GM12878 (cell line): ENCODE data around the gene LRRIQ1. TPM values are rescaled to one million over a fixed set of nuclear protein-coding genes. Genes with fewer than 3 reads are reported as not detected.

ENCODE experiments used
- ATAC-seq: fragments of 200-7000 bp; cut with Tn5 transposase; 3 replicates; pipeline ENCODE4 v1.9.1; 2020; ENCODE audit warnings: mild to moderate bottlenecking, moderate library complexity
- BruUV-seq: library from RNA; stranded (reverse); fragments of 400-500 nt; replicated peaks from 2 replicates; lab custom pipeline; 2021; lab: Mats Ljungman, UMichigan
- CTCF ChIA-PET: fragments of 300-600 bp; sonication (Branson Sonifier 250); formaldehyde crosslinking; extraction: SDS; loops from one replicate; lab custom pipeline; 2021; ENCODE audit warnings: inconsistent platforms; lab: Yijun Ruan, JAX
- POLR2A ChIA-PET: fragments of 350-600 bp; formaldehyde crosslinking; extraction: SDS; loops from one replicate; lab custom pipeline; 2021; ENCODE audit warnings: inconsistent platforms; lab: Charles Lee
- RAD21 ChIA-PET: fragments of 300-600 bp; sonication (Branson Sonifier 250); formaldehyde crosslinking; loops from one replicate; lab custom pipeline; 2023; ENCODE audit warnings: antibody characterized with exemption; ENCODE audit not compliant: unreplicated experiment; lab: Charles Lee
- SMC1A ChIA-PET: fragments of 300-600 bp; sonication (Branson Sonifier 250); formaldehyde crosslinking; loops from one replicate; lab custom pipeline; 2023; ENCODE audit not compliant: unreplicated experiment, uncharacterized antibody; lab: Charles Lee
- DNase-seq: peaks from one replicate; pipeline ENCODE4 v3.0.0-alpha.2; 2011; ENCODE audit warnings: low read depth, low spot score
- FAIRE-seq: peaks from 3 replicates; lab custom pipeline; 2011; peaks lifted over from hg19 to GRCh38; lab: Jason Lieb, UNC
- H2AFZ ChIP-seq: 2 replicates; pipeline ENCODE4 v1.6.0; 2011; ENCODE audit warnings: low read depth, low read length, control low read depth; ENCODE audit not compliant: control insufficient read depth
- H3K27ac ChIP-seq: 2 replicates; pipeline ENCODE4 v1.5.1; 2011; ENCODE audit warnings: control low read depth; ENCODE audit not compliant: control insufficient read depth, insufficient read depth
- H3K27me3 ChIP-seq, 2 experiments: replicated peaks in 1 of 2; 2 replicates each; pipeline versions ENCODE4 v1.6.0 to v1.6.1; 2011; ENCODE audit warnings: low read length in 1 of 2; ENCODE audit not compliant: control insufficient read depth in 2 of 2, insufficient read depth in 2 of 2
- H3K36me3 ChIP-seq, 2 experiments: 2 replicates each; pipeline ENCODE4 v1.5.1; 2011; ENCODE audit warnings: low read length in 1 of 2; ENCODE audit not compliant: control insufficient read depth in 2 of 2, insufficient read depth in 2 of 2
- H3K4me1 ChIP-seq: 2 replicates; pipeline ENCODE4 v1.6.1; 2011; ENCODE audit warnings: mild to moderate bottlenecking, low read length, moderate library complexity, mixed read lengths; ENCODE audit not compliant: control insufficient read depth, insufficient read depth
- H3K4me2 ChIP-seq: 2 replicates; pipeline ENCODE4 v1.6.0; 2011; ENCODE audit warnings: control low read depth; ENCODE audit not compliant: control insufficient read depth, insufficient read depth
- H3K4me3 ChIP-seq: fragments of 200-600 bp; sonication (generic); 2 replicates; pipeline ENCODE4 v1.5.1; 2016
- H3K79me2 ChIP-seq: 2 replicates; pipeline ENCODE4 v1.6.0; 2011; ENCODE audit warnings: low read length; ENCODE audit not compliant: control insufficient read depth, insufficient read depth
- H3K9ac ChIP-seq: 2 replicates; pipeline ENCODE4 v1.8.0; 2011; ENCODE audit warnings: low read length, control low read depth, mixed read lengths; ENCODE audit not compliant: control insufficient read depth, insufficient read depth
- H3K9me3 ChIP-seq: replicated peaks from 3 replicates; pipeline ENCODE4 v1.5.1; 2011; ENCODE audit warnings: mild to moderate bottlenecking, low read length; ENCODE audit not compliant: control insufficient read depth, insufficient read depth
- H4K20me1 ChIP-seq: 2 replicates; pipeline ENCODE4 v1.6.0; 2011; ENCODE audit not compliant: control insufficient read depth, insufficient read depth
- CHD1 ChIP-seq: IDR thresholded peaks from 2 replicates; pipeline ENCODE4 v1.6.1; 2012; ENCODE audit warnings: low read depth, low read length, improper control_type of control experiment
- CHD4 ChIP-seq: fragments of 200-600 bp; sonication (generic); IDR thresholded peaks from 2 replicates; pipeline ENCODE4 v1.6.1; 2016; ENCODE audit warnings: mild to moderate bottlenecking
- FOXM1 ChIP-seq: IDR thresholded peaks from 2 replicates; pipeline ENCODE4 v1.6.1; 2012; ENCODE audit warnings: low read depth, mild to moderate bottlenecking, inconsistent platforms, low read length, moderate library complexity
- GABPA ChIP-seq: IDR thresholded peaks from 2 replicates; pipeline ENCODE4 v1.6.1; 2014; ENCODE audit warnings: antibody characterized with exemption, low read depth, mild to moderate bottlenecking, inconsistent platforms
- HDGF ChIP-seq: fragments of 450-650 bp; IDR thresholded peaks from 2 replicates; pipeline ENCODE4 v1.6.1; 2016; ENCODE audit warnings: antibody characterized with exemption
- SP1 ChIP-seq: IDR thresholded peaks from one replicate; pipeline ENCODE4 v1.6.1; 2011; ENCODE audit warnings: low read depth, low read length
- WGBS: methylation state at CpG from one replicate; pipeline ENCODE4 v1.1.6; 2016; ENCODE audit warnings: low lambda C conversion rate; ENCODE audit not compliant: insufficient replicate concordance, insufficient coverage; ENCODE audit errors: missing lambda C conversion rate; 5-methylcytosine and 5-hydroxymethylcytosine counted together
- in situ Hi-C: fragments of 300-500 bp; cut with MboI; formaldehyde crosslinking; loops from 9 replicates; pipeline ENCODE4 v1.14.3; 2018; ENCODE audit warnings: mixed read lengths
- intact Hi-C: fragments of 100-400 bp; cut with micrococcal nuclease; formaldehyde crosslinking; loops from one replicate; pipeline ENCODE4 v1.14.2; 2022; ENCODE audit not compliant: unreplicated experiment
- polyA plus RNA-seq, 11 experiments: library from polyadenylated mRNA; depleted of rRNA in 4 of 11; unstranded in 6 of 11; stranded (reverse) in 5 of 11; fragments of >200 nt; fragmentation: Nextera tagmentation in 4 of 11; fragmentation: Illumina TruSeq in 1 of 11; extraction: Ambion mirVana in 4 of 11; extraction: Trizol in 1 of 11; gene quantifications; 1 replicate in 1 of 11; 2 replicates in 10 of 11; pipeline versions ENCODE4 v1.2.1 to v1.2.3, GENCODE V29; 2011 to 2016; ENCODE audit warnings: inconsistent platforms in 2 of 11, missing spikeins in 2 of 11, low read depth in 1 of 11
- total RNA-seq, 4 experiments: library from RNA; depleted of rRNA in 3 of 4; stranded (reverse); fragments of >200 nt in 3 of 4; fragmentation: Illumina TruSeq in 1 of 4; extraction: Trizol in 1 of 4; gene quantifications; 2 replicates each; pipeline versions ENCODE4 v1.2.1 to v1.2.3, GENCODE V29; 2013 to 2021
- TF ChIP-seq, protein P1 (sequence below): fragments of 450-650 bp; IDR thresholded peaks from 2 replicates; pipeline ENCODE4 v1.6.1; 2018; ENCODE audit warnings: mild to moderate bottlenecking, low read depth, moderate library complexity; ENCODE audit not compliant: partially characterized antibody
- TF ChIP-seq, protein P2 (sequence below): fragments of 450-650 bp; IDR thresholded peaks from 2 replicates; pipeline ENCODE4 v1.6.1; 2017; ENCODE audit warnings: mild to moderate bottlenecking, moderate library complexity
- TF ChIP-seq, protein P3 (sequence below): IDR thresholded peaks from 2 replicates; pipeline ENCODE4 v1.6.1; 2011; ENCODE audit warnings: mild to moderate bottlenecking, low read depth, low read length, moderate library complexity; ENCODE audit not compliant: insufficient replicate concordance

LRRIQ1 gene
- total and polyA plus RNA-seq, 10 of the 15 experiments (the other 5 are each of a cell fraction or from before 2014, with no cell fraction given) = 0.14 to 0.45 (median 0.37) TPM; not detected in 4

GRCh38 chr12:85244561-85244960 is 208.4 kb downstream of the LRRIQ1 start:
- 2% methylated on average over 3 of the region's 3 CpGs for WGBS
- in situ Hi-C loops = no loop called here
- no peak overlapping the region for H3K9ac ChIP-seq

GRCh38 chr12:85253853-85254252 is 217.7 kb downstream of the LRRIQ1 start:
- Histone ChIP-seq H3K79me2 (no peaks in the 10 kb centered on the region), H3K27ac (no peak overlapping the region), H2AFZ (no peak overlapping the region), H3K9ac (no peak overlapping the region), H3K4me2 (no peak overlapping the region), H4K20me1 (no peaks in the 10 kb centered on the region), H3K4me3 (no peak overlapping the region), H3K4me1 (no peaks in the 10 kb centered on the region), H3K36me3 (no peaks in the 10 kb centered on the region), H3K27me3 (no peaks in the 10 kb centered on the region), H3K9me3 (no peaks in the 10 kb centered on the region)
- ChIA-PET CTCF (no interaction called here), POLR2A (no interaction called here), RAD21 (no interaction called here), SMC1A (no interaction called here)
- BruUV-seq = no TSS peak
- WGBS = 4% methylated on average over 4 of the region's 4 CpGs
- ATAC-seq (no peak), FAIRE-seq (no peak), DNase-seq (no peak)
- in situ Hi-C loops (no loop called here), intact Hi-C loops (no loop called here)
- TF ChIP-seq, protein P1, sequence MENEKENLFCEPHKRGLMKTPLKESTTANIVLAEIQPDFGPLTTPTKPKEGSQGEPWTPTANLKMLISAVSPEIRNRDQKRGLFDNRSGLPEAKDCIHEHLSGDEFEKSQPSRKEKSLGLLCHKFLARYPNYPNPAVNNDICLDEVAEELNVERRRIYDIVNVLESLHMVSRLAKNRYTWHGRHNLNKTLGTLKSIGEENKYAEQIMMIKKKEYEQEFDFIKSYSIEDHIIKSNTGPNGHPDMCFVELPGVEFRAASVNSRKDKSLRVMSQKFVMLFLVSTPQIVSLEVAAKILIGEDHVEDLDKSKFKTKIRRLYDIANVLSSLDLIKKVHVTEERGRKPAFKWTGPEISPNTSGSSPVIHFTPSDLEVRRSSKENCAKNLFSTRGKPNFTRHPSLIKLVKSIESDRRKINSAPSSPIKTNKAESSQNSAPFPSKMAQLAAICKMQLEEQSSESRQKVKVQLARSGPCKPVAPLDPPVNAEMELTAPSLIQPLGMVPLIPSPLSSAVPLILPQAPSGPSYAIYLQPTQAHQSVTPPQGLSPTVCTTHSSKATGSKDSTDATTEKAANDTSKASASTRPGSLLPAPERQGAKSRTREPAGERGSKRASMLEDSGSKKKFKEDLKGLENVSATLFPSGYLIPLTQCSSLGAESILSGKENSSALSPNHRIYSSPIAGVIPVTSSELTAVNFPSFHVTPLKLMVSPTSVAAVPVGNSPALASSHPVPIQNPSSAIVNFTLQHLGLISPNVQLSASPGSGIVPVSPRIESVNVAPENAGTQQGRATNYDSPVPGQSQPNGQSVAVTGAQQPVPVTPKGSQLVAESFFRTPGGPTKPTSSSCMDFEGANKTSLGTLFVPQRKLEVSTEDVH = no peak
- TF ChIP-seq, protein P2, sequence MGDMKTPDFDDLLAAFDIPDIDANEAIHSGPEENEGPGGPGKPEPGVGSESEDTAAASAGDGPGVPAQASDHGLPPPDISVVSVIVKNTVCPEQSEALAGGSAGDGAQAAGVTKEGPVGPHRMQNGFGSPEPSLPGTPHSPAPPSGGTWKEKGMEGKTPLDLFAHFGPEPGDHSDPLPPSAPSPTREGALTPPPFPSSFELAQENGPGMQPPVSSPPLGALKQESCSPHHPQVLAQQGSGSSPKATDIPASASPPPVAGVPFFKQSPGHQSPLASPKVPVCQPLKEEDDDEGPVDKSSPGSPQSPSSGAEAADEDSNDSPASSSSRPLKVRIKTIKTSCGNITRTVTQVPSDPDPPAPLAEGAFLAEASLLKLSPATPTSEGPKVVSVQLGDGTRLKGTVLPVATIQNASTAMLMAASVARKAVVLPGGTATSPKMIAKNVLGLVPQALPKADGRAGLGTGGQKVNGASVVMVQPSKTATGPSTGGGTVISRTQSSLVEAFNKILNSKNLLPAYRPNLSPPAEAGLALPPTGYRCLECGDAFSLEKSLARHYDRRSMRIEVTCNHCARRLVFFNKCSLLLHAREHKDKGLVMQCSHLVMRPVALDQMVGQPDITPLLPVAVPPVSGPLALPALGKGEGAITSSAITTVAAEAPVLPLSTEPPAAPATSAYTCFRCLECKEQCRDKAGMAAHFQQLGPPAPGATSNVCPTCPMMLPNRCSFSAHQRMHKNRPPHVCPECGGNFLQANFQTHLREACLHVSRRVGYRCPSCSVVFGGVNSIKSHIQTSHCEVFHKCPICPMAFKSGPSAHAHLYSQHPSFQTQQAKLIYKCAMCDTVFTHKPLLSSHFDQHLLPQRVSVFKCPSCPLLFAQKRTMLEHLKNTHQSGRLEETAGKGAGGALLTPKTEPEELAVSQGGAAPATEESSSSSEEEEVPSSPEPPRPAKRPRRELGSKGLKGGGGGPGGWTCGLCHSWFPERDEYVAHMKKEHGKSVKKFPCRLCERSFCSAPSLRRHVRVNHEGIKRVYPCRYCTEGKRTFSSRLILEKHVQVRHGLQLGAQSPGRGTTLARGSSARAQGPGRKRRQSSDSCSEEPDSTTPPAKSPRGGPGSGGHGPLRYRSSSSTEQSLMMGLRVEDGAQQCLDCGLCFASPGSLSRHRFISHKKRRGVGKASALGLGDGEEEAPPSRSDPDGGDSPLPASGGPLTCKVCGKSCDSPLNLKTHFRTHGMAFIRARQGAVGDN = no peak
- TF ChIP-seq CHD4 (no peak), FOXM1 (no peak)
- TF ChIP-seq, protein P3, sequence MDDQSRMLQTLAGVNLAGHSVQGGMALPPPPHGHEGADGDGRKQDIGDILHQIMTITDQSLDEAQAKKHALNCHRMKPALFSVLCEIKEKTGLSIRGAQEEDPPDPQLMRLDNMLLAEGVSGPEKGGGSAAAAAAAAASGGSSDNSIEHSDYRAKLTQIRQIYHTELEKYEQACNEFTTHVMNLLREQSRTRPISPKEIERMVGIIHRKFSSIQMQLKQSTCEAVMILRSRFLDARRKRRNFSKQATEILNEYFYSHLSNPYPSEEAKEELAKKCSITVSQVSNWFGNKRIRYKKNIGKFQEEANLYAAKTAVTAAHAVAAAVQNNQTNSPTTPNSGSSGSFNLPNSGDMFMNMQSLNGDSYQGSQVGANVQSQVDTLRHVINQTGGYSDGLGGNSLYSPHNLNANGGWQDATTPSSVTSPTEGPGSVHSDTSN = no peak

More at GRCh38 chr12:85244561-85244960, 208.4 kb downstream of the LRRIQ1 start:
- no peak for ATAC-seq
- Histone ChIP-seq H3K4me1 (no peaks in the 10 kb centered on the region), H3K4me2 (no peak overlapping the region), H3K27me3 (no peaks in the 10 kb centered on the region), H4K20me1 (no peaks in the 10 kb centered on the region), H3K27ac (no peak overlapping the region), H3K4me3 (no peak overlapping the region), H3K79me2 (no peaks in the 10 kb centered on the region), H3K9me3 (no peaks in the 10 kb centered on the region), H2AFZ (no peak overlapping the region), H3K36me3 (no peaks in the 10 kb centered on the region)
- DNase-seq = no peak
- CTCF ChIA-PET = interaction anchor here (0.7 to 1.0 kb wide), 2 partner anchors 58 to 180 kb away, joined by 3 read pairs; no protein-coding TSS in a partner anchor
- no peak for FAIRE-seq
- no TSS peak for BruUV-seq
- SMC1A ChIA-PET = interaction anchor here (0.7 to 1.2 kb wide), 2 partner anchors 19 to 39 kb away, joined by 3 to 4 read pairs; no protein-coding TSS in a partner anchor
- POLR2A ChIA-PET = no interaction called here
- RAD21 ChIA-PET = no interaction called here
- intact Hi-C loops = no loop called here
- TF ChIP-seq CHD1 (no peak), GABPA (no peak), SP1 (no peak), HDGF (no peak)
